G401 (cell line): ENCODE measurements around the gene GSX2. TPM values are rescaled to one million over a fixed set of nuclear protein-coding genes. Genes with fewer than 3 reads are reported as not detected.

Experiments used
- DNase-seq: peaks from one replicate; pipeline ENCODE4 v3.0.0-alpha.2; 2015; ENCODE audit warnings: low spot score
- in situ Hi-C: cut with HindIII; loops from 2 replicates; pipeline ENCODE4 v1.10.0; 2016; ENCODE audit warnings: low sequenced_read_pairs, mixed read lengths
- total RNA-seq: library from RNA; depleted of rRNA; stranded (reverse); fragments of >200 nt; shearing (Covaris generic); gene quantifications from 2 replicates; pipeline ENCODE4 v1.2.3, GENCODE V29; 2014

Gene GSX2
- total RNA-seq, 1 experiment from 2014 or later, result 12.8 TPM

DNA sequence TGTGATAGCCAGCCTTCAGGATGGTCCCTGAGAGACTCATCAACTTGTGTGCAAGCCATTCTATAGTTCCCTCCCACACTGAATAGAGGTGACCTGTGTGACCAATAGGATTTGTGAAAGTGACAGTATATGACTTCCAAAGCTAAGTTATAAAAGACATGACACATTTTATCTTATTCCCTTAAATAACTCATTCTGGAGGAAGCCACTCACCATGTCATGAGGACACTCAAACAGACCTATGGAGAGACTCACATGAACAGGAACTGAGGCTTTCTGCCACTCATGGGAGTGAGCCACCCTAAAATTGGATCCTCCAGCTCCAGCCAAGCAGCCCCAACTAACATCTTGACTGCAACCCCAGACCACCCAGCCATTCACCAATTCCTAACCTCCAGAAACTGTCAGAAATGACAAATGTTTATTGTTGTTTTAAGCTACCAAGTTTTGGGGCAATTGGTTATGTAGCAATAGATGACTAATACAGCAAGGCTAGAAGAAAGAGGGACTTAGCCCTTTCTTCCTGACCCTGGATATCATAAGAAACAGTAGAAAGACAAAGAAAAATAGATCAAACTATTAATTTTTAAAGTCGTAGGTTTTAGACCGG is 26.6 kb upstream of the GSX2 start:
- in situ Hi-C loops, result no loop called here

DNA sequence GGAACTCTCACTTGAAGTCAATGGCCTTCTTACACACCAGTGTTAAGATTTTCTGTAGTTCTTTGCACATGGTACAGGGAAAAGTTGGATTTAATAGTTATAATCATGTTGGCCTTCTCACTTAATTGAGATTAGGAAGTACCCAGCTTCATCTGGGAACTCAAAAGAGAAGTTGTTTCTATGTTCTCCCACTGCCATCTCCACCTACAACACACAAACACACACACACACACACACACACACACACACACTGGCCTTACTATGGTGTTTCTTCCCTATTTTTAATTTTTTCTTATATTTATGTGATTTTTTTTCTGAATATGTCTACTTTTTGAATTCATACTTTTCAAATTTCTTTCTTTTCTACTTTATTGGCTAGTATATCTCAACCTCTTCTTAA is 25.6 kb upstream of the GSX2 start:
- no peak for DNase-seq
- in situ Hi-C loops, result no loop called here

More for the DNA sequence above, 26.6 kb upstream of the GSX2 start:
- no peak for DNase-seq

DNA sequence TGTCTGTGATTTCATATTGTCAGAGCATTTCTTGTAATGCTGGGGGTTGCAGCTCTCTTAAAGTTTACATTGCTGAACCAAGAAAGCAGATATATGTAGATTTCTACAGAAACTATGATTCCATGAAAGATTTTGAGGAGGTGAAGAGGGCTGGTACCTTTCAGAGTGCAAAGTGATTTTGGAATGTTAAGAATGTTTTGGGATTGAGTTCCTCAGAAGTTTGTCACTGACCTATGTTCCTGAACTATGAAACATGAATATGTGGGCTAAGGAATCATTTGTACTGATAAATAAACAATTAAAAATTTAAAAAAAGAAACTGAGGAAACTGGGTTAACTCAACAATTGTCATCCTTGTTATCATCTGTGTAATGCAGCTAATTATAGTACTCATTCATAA is 23.3 kb upstream of the GSX2 start:
- no peak for DNase-seq
- in situ Hi-C loops, result no loop called here

DNA sequence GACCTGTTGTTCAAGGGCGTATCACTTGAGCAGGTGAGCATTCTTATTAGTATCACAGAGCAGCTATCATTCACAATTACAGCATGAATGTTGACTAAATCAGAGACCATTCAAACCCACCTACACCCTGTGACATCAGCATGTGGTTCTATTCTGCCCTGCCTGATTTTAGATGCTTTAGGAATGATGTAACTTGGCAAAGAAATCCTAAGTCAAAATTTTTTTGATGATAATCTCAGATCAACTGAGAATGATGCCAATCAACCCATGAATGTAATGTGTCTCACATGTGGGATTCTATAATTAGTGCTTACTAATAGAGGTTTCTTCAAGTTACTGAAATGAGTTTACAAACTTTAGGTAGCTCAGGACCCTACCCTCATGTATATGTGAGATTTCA is 22.2 kb upstream of the GSX2 start:
- DNase-seq, result no peak
- in situ Hi-C loops, result no loop called here

DNA sequence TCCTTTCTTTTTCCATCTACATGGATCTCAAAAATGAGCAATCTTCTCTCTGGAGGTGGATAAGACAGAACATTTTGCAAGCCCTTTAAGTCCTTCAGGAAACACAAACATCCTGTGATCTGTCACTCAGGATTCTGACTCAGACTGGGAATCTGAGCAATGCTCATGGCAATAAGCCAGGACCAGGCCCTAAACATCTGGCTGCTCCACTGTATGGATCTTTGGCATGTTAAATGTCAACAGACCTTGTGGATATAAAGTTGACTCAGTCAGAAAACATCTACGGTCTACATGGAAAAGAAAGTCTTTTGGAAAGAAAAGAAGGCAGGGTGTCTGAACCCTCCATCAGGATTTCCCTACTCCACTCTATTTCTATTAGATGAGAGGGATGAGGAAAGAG is 17.8 kb upstream of the GSX2 start:
- DNase-seq, result no peak
- in situ Hi-C loops, result no loop called here

DNA sequence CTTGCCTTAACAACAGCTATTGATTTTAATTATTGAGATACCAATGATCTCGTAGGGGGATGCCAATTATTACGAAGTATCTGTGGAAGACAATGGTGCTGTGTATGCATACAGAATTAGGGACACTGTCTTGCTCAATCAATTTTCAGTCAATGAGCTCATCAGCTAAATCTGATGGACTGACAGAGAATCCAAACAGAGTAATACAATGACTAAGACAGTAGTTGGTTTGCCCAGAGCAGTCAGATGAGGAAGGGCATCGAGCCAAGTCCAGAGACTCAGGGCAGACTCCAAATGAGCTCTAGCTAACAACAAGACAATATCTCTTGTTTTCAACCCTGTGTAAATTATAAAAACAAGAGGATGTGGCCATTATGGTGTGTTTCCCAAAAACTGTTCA is 14.7 kb upstream of the GSX2 start:
- in situ Hi-C loops, result no loop called here
- DNase-seq, result no peak

DNA sequence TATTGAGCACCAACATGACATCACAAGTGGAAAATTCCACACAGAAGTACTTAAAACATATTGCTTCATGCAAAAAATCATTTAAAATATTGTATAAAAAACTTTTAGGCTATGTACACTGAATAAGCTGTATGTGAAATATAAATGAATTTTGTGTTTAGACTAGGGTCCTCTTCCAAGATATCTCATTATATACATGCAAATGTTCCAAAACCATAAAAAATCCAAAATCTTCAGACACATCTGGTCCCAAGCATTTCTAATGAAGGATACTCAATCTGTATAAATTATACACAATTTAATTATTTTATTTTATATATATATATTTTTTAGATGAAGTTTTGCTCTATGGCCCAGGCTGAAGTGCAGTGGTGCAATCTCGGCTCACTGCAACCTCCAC is 10.1 kb upstream of the GSX2 start:
- in situ Hi-C loops, result no loop called here
- DNase-seq, result no peak

DNA sequence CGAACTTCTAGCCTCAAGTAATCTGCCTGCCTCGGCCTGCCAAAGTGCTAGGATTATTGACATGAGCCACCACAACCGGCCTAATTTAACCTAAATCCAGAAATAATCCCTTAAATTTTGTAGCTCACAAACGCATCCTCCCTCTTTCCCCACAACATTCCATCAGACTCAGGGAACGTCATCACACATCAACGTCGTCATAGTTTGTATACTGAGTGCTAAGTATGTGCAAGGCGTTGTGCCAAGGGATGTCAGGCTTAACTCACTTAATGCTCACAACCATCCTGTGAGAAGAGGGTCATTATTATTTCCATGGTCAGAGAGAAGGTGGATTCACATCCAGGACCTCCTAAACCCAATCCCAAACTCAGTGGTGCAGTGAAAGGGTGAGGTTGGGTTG is 9.6 kb upstream of the GSX2 start:
- in situ Hi-C loops, result no loop called here
- no peak for DNase-seq

DNA sequence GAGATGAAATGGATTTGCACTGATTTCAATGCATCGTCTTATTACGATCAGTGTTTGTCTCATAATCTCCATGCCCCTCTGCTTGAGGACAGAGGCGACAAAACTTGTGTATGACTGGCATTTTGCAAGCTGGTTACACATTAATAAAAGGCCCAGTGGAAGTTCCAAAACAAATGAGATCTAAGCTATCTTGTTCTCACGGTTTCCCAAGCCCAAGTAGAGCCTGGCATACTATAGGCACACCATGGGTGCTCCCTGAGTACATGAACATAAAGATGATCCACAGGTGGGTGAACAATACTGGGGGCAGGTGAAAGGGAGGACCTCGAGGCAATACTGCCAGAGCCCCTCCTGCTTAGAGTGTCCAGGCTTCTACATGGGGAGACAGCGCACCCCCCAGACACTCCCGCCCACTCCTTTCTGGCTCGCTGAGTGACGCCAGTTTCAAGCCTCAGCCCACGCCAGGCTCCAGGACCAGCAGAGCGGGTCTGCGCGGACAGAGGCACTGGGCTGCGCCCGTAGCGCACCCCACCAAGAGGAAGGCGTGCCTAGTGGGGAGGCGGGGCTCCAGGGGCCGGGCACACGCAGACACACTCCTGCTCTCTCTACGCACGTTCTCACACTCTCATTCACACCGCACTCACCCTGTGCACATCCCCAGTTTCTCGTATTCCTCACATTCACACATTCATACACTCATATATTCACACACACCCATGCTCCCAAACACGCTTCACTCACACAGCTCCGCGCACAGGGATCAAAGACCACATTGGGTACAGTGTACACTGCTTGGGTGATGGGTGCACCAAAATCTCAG is 8.9 kb upstream of the GSX2 start:
- no peak for DNase-seq
- in situ Hi-C loops, result no loop called here

DNA sequence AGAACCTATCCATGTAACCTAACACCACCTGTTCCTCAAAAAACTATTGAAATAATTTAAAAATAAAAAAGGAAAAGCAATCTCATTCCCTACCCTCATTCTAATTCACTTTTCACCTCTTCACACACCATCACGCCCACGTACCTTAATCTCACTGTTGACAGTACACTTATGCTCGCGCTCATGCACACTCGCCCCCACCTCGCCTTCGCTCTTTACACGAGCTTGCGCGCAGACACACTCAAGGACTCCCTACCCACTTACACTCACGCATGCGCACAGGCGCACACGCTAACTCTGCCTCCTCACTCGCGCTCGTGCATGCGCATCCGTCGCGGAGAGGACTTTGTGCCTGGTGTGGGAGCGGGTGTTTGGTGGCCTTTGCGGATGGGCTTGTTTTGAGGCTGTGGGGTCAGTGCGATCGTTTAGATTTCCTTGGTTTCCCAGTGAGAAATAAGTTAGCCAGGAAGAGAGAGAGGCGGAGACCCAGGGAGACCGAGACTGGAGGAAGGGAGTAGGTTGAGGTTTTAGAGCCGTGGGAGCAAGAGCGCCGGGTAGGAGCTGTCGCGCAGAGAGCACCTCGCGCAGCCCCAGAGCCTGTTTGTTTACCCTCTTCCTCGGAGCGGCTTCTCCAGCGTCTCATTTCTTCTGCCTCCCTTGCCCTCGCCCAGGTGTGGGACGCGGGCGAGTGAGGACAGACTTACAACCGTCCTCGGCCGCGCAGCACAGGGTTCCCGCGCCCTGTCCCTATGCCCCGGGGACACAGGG is 8.1 kb upstream of the GSX2 start:
- DNase-seq, result peak; percentile 66
- in situ Hi-C loops, result no loop called here

DNA sequence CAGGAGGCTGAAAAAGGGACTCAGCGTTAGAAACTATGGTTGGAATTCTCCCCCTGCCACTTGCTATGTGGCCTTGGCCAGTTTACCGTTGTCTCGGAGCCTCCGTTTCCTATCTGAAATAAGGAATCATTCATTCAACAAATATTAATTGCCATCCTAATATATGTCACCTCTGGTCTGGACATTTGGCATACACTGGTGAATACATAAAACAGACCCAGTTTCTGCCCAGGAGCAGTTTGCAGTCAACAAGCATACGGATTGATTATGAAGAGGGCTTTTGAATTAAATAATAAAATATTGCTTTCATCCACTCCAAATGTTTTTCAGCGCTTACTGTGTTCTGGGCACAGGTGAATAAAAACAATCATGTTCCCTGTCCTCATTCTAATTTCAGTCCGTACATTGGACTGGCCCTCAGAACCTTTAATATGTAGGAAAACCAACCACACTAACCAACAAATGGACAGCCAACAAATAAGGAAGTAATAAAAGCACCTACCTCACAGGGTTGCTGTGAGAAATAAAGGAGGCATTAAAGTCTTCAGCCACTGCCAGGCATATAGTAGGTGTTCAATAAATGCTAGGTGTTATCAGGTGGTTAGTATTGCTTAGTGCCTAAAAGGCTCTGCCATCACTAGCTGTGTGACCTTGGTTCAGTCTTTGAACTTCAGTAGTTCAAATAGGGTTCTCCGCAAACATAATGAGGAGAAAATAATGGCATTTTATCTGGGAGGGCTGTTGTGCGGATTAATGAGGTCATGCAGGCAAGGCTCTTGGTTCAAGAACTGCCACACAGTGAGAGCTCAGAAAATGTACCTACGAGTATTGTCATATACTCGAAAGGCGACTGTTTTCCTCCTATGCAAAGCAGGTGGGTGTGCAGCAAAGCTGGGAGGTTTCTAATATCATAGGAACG is 7.3 kb upstream of the GSX2 start:
- in situ Hi-C loops, result no loop called here
- DNase-seq, result no peak

DNA sequence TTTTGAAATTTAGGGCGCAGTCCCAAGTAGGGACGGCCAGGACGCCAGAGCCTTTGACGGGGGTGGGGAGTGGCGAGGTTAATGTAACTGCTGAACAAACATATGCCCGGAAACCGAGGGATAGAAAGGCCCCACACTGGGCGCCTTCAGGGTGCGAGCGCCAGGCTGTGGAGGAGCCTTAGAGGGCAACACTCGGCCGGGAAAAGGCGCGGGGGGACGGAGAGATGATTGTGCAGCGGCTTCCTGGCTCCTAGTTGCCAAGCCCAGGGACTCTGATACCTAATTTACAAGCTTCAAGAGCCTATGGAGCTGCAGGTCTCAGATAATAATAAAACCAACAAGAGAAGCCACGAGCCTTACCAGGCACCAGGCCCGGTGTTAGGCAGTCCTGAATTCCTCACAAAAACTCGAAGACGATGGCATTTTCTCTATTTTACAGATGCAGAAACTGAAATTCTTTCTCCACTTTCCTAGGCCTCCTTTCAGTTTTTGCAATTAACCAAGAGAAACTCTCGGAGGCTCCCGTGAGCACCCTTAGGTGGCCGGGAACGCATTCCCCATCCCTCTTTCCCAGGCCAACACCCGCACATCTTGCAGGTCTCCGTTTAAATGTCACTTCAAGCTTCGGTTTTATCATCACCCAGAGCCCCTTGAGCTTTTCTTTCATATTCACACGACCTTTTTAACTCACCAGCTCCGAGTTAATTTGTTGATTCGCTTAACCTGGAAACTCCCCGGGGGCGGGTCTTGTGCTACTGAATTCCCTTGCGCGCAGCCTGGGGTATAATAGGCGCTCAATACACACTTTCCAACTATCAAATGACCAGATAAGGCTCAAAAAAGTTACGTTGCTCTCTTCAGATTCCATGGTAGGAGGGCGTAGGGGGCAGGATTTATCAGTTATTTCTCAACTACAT is 6.4 kb upstream of the GSX2 start:
- in situ Hi-C loops, result no loop called here
- DNase-seq, result no peak

DNA sequence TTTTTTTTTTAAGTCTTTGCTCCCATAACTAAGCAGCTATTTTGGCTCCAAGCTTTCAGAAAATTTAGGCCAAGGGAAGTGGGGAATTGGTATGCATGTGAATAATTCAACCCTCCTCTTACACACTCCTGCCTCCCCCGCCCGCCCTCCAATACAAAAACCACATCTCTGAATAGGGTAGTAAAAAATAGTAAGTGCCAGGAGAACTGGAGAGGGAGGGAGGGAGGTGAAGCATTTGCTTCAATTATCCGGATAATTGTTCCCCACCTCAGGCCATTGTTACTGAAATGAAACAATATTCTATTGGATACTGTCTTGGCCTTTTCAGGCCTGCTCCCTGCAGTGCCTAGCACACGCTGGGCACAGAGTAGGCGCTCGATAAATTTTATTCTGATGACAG is 5.5 kb upstream of the GSX2 start:
- in situ Hi-C loops, result no loop called here
- no peak for DNase-seq

DNA sequence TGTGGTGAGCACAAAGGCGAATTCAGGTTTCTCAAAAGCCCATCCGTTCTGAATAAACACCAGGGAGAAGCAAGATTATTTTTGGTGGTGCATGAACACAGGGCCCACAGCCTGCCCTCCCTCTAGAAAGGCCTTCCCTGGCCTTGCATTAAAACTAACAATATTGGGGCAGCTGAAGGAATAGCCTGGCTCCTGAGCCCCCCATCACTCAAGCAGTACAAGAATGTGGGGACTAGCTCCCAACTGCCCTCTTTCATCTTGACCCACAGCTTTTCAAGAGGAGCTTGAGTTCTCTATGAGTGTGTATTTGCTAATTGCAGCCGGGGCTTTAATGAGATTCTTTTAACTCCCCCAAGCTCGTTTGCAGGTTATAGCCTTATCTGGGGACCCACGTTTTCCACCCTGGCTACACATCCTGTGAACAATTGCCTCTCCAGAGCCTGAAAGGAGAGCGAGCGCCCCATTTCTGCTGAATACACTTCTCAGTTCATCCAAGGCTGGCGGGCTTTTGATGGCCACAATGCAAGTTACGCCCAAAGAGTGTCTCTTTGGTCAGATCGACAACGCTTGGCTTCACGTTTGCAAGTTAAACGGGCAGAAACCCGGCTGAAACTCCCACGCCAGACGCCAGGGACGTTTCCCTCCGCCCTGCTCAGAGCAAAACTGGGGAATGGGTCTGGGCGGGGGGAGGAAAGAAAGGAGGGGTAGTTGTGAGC is 4.7 kb upstream of the GSX2 start:
- no peak for DNase-seq
- in situ Hi-C loops, result no loop called here

DNA sequence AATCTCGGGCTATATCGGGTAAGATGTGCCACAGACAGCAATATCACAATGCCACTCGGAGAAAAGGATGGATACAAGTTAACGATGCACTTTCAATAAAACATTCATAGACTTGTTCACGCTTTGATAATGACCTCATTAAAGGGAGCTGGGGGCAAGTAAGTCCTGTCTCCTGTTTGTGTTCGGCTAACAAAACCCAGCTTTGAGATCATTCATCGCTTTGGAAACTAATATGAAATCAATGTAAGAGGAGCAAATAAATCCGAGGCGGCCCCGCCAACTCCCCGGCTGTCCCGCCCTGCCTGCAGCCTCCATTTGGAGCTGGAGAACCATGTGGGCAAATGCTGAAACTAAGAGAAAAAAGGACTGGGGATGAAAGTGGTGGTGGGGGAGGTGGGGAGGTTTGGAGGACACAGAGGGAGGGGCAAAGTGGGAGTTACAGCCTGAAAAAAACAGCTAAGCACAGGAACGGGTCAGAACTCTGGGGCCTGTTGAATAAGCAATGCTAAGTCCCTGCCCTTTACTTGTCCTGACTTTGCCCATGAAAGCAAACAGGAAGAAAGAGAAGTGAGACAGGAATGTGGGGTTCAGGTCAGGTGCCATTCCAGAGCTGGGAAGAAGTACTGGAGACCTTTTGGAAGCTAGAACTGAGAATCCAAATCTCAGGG is 3.5 kb upstream of the GSX2 start:
- no peak for DNase-seq
- in situ Hi-C loops, result no loop called here

DNA sequence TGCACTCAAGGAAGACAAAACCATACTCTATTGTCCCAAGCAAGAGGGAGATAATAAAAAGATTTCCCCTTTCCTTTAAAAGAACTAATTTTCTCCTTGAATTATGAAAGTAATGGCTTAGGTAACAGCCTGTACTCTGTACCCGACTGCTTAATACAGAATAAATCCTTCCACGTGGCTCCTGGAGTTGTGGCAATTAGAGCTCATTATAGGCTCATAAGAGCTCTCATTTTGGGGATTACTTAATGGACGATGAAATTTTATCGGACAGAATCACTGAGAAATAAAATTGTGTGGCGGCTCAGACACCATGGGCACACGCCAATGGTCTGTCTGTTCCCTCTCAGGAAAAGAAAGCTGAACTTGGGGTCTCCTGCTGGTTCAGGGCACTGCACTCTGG is 2.8 kb upstream of the GSX2 start:
- in situ Hi-C loops, result no loop called here
- DNase-seq, result no peak

DNA sequence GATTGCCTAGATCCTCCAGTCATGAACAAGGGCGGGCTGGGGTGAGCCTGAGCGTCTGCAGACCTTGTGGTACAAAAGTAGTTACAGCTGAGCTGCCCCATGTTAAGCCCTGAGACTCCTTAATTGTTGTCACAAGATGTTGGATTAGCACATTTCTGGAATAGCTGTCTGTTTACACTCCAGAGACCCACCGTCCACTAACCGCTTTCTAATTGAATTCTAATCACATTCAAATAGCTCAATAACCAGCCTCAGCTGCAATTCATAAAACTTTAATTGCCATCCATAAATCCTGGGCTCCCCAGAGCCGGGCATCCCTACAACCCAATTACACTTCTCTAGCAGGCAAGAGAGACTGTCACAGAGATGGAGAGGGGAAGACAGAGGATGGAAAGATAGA is 1.6 kb upstream of the GSX2 start:
- in situ Hi-C loops, result no loop called here
- DNase-seq, result peak; percentile 55
